HG02943 (cell line): ENCODE results near the gene ILKAP.

ENCODE experiments used
- ATAC-seq: cut with Tn5 transposase; IDR thresholded peaks from one replicate; pipeline ENCODE4 v1.9.1; 2021; ENCODE audit warnings: mild to moderate bottlenecking, low read depth, moderate library complexity; ENCODE audit not compliant: unreplicated experiment

Gene ILKAP

GRCh38 chr2:238155051-238155760, 48.3 kb downstream of the ILKAP start:
- ATAC-seq, result no peak

GRCh38 chr2:238154570-238154969, 48.9 kb downstream of the ILKAP start:
- ATAC-seq, result no peak

- ATAC-seq, result no peak
Observed at GRCh38 chr2:238152771-238153688, 50.5 kb downstream of the ILKAP start.

DNA sequence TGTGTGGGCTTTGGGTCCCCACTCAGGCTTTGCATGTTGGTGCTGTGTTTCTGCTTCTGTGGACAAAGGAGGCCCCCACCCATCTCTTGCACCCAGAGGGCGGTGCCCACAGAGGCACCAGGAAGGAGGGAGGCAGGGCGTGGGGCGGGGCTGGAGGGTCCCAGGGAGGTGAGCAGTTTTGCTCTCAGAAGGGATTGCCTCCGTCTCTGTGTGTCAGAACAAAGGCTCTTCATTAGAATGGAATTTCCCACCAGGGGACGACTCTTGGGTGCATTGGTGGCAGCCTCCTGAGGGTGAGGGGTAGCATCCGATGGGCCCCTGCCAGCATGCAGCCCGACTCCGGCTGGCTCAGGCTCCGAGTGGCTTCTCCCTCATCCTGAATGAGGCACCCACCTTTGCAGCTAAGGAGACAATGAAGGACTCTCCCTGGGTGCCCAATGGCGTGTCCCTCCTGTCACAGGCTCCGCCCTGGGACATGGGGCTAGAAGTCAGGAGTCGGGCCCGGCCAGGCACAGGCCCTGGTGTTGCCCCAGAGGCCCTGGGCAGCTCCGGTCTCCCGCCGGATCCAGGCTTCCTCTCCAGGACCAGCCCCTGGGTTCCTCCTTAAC, 51.8 kb downstream of the ILKAP start:
- no peak for ATAC-seq

DNA sequence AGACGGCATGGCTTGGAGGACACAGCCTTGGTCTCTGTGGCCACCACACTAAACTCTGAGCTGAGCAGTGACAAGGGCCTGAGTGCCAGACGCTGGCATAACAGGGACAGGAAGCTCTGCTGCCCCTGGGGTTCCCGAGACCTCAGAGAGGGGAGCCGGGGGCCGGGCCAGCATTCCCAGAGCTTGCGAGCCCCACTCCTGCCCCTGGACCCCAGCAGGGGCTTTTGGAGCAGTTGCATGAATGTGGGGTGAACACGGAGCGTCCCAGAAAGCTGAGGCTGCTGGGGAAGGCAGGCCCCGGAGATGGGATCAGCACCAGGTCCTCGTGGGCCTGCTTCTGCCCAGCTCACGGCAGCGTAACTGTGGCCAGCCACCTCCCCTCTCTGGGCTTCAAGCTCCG, 52.3 kb downstream of the ILKAP start:
- ATAC-seq, result no peak

DNA sequence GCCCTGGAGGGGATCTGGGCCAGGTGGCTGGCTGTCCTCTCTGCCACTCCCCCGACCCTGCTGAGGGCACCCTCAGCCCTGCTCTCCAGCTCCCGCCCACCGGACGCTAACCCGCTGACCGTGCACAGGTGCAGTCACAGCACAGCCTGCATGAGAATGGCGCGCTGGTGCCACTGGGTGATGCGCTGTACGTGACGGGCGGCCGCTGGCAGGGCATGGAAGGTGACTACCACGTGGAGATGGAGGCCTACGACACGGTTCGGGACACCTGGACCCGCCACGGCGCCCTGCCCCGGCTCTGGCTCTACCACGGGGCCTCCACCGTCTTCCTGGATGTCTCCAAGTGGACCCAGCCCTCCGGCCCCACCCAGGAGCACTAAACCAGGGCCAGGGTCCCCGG, 52.8 kb downstream of the ILKAP start:
- no peak for ATAC-seq

DNA sequence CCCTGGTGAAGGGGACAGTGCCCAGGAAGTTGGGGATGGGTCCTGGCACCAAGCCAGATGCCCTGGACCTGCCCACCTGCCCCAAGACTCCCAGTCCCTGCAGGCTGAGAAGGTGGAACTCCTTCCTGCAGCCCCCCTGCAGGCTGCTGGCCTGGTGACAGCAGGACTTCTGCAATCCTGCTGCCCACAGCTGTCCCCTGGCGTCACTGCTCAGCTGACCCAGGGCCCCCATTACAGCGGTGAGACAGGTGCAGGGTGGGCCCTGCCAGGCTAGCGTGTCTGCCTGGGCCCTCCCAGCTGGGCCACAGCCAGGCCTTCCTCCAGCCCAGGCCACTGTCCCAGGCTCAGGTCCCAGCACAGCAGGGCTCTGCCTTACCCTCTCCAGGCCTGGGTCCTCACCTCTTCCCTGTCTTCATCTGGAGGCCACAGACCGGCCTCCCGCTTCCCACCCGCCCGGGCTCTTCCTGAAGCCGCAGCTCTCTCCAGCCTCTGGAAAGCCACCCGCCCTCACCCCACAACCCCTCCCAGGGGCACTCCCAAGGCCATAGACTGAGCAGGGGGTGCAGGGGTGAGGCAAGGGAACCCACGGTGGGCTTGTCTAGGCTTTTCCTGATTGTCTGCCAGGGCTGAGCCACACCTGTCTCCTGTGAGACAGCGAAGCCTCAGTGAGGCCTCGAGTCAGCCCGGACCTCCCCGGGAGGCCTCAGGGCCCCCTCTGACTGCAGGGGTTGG, 53.5 kb downstream of the ILKAP start:
- ATAC-seq, result no peak

DNA sequence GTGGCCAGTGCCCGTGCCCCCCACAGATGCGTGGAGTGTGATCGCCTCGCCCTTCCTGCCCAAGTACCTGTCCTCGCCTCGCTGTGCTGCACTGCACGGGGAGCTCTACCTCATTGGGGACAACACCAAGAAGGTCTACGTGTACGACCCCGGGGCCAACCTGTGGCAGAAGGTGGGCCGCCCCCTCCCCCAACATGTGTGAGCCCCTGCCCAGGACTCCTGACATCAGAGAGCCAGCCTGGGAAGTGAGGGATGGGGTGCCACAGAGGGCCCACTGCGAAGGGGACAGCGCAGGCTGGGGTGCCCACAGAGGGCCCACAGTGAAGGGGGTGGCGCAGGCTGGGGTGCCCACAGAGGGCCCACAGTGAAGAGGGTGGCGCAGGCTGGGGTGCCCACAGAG, 54.5 kb downstream of the ILKAP start:
- ATAC-seq, result no peak

DNA sequence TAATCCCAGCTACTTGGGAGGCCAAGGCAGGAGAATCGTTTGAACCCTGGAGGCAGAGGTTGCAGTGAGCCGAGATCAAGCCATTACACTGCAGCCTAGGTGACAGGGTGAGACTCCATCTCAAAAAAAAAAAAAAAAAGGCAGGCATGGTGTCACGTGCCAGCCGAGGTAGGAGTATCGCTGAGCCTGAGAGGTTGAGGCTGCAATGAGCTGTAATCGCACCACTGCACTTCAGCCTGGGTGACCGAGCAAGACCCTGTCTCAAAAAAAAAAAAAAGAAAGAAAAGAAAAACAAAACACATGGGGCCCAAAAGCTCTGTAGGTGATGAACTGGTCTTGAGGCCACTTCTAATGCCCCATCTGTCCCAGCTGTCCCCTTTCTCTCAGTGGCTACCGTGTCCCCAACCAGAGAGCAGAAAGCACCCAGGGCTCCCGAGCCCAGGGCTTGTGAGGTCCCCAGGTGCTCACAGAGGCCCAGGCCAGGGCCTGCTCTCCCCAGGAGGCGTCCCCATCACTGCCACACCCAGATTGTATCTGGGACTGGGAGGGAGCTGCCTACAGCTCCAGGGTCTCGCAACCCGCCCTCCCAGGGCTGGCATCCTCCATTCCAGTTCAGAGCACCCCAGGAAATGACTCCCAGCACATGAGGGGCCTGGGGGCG, 56.5 kb downstream of the ILKAP start:
- no peak for ATAC-seq

GRCh38 chr2:238145851-238146250, 57.6 kb downstream of the ILKAP start:
- ATAC-seq, result no peak

DNA sequence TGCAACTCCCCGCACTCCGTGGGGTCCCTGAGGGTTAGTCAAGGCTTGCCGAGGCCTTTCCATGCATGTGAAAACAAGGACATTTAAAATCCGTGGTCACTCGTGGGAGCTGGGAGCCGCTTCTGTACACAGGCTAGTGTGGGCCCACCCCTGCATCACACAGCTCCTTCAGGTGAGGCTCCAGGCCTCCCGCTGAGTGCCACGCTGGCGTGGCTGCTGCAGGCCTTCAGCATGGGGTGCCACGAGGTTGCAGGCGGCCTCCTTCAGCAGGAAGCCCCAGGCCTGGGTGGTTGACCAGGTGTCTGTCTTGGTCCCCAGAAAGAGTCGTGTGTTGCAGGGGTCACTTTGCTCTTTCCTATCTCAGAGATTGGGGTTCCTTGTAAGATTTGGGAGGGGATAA, 58.4 kb downstream of the ILKAP start:
- ATAC-seq, result no peak

DNA sequence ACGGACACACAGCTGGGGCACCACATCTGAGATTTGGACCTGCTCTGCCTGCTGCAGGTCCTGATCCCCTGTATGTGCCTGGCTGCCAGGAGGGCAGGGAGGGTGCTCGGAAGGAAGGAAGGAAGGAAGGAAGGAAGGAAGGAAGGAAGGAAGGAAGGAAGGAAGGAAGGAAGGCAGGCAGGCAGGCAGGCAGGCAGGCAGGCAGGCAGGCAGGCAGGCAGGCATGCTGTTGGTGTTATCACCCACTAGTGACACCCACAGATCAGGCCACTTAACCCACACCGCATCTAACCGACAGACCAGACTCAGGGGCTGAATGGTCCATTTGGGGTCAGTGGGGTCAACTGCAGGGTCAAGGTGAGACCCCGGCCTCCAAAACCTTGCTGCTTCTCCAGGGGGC, 59.2 kb downstream of the ILKAP start:
- no peak for ATAC-seq

DNA sequence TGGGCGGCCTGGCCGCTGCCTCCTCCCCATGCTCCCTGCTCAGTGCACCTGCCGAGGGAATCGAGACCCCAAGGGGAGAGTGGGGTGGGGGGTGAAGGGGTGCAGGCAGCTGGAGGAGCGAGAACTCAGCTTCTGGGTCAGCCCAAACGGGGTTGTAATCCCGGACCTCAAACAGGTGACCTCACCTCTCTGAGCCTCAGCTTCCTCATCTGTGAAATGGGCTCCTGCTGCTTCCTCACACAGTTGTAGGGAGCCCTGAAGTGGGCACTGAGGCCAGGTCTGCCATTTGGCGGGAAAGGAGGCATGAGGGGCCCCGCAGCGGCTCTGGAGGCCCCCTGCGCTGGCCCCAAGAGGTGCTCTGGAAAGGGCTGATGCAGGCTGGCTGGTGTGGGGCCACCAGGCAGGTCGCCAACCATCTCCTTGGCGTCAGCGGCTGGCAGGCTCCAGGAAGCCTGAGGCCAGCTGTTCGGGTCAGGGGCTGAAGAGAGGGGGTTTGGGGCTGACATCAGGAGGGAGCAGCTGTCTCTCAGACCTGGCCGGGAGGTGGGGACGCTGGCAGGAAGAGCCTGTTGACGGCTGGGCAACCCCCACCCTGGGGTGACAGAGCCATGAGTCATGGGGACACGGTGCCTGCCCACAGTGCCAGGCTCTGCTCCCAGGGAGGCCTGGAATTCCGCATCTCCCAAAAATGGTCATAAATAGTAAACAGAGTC, 60.1 kb downstream of the ILKAP start:
- ATAC-seq, result no peak

- no peak for ATAC-seq
Observed at GRCh38 chr2:238142382-238143205, 60.9 kb downstream of the ILKAP start.

- ATAC-seq, result no peak
Observed at GRCh38 chr2:238141541-238142318, 61.8 kb downstream of the ILKAP start.

DNA sequence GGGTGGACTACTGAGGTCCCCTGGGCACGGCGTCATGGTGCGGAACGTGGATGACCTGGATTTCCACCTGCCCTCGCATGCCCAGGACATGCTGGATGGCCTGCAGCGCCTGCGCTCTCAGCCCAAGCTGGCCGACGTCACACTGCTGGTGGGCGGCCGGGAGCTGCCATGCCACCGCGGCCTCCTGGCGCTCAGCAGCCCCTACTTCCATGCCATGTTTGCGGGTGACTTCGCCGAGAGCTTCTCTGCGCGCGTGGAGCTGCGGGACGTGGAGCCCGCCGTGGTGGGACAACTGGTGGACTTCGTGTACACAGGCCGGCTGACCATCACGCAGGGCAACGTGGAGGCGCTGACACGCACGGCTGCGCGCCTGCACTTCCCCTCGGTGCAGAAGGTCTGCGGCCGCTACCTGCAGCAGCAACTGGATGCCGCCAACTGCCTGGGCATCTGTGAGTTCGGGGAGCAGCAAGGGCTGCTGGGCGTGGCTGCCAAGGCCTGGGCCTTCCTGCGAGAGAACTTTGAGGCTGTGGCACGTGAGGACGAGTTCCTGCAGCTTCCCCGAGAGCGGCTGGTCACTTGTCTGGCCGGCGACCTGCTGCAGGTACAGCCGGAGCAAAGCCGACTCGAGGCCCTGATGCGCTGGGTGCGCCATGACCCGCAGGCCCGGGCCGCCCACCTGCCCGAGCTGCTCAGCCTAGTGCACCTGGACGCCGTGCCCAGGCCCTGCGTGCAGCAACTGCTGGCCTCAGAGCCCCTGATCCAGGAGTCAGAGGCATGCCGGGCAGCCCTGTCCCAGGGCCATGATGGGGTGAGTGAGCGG, 62.6 kb downstream of the ILKAP start:
- ATAC-seq, result no peak

- ATAC-seq, result no peak
Observed at GRCh38 chr2:238140040-238140439, 63.5 kb downstream of the ILKAP start.
